Transverse colon (tissue), 4 donors: Measurements from ENCODE around the gene KLRK1. TPM values are rescaled to one million over a fixed set of nuclear protein-coding genes. Genes with fewer than 3 reads are reported as not detected.
"Not testable (repeated sequence)": the region's sequence is repeated elsewhere in the genome, so short reads cannot be mapped to it uniquely, and the experiment has no call there.

Experiments used
- DNase-seq: peaks from one replicate; pipeline ENCODE4 v3.0.0-alpha.2; 2019
- H3K27ac ChIP-seq, 4 donors: fragments of 200-600 bp; sonication (generic); 2 replicates each; pipeline ENCODE4 v1.5.1; 2016 to 2018; ENCODE audit warnings: inconsistent platforms in 4 of 4
- H3K27me3 ChIP-seq: fragments of 200-600 bp; sonication (generic); 2 replicates; pipeline ENCODE4 v1.5.1; 2017; ENCODE audit warnings: inconsistent platforms
- H3K36me3 ChIP-seq, 4 donors: fragments of 200-600 bp; sonication (generic); 2 replicates each; pipeline ENCODE4 v1.5.1; 2017 to 2019; ENCODE audit warnings: inconsistent platforms in 4 of 4
- H3K4me1 ChIP-seq, 4 donors: fragments of 200-600 bp; sonication (generic); 2 replicates each; pipeline ENCODE4 v1.5.1; 2017 to 2020; ENCODE audit warnings: inconsistent platforms in 4 of 4
- H3K4me3 ChIP-seq, 4 donors: fragments of 200-600 bp; sonication (generic); 1 replicate in 1 of 4; 2 replicates in 3 of 4; pipeline versions ENCODE4 v1.5.1 to v1.6.1; 2017 to 2019; ENCODE audit warnings: inconsistent platforms in 4 of 4
- H3K9me3 ChIP-seq, 2 donors: fragments of 200-600 bp; sonication (generic); 2 replicates each; pipeline ENCODE4 v1.5.1; 2017 to 2019; ENCODE audit warnings: inconsistent platforms in 2 of 2
- CTCF ChIP-seq, 5 experiments: fragments of 200-600 bp in 3 of 5; fragments of 450-650 bp in 2 of 5; sonication (generic) in 3 of 5; IDR thresholded peaks; 1 replicate in 2 of 5; 2 replicates in 3 of 5; pipeline ENCODE4 v1.5.1; 2016 to 2017; ENCODE audit warnings: antibody characterized with exemption in 5 of 5, inconsistent platforms in 3 of 5, mild to moderate bottlenecking in 2 of 5, moderate library complexity in 1 of 5
- EP300 ChIP-seq: sonication (generic); formaldehyde crosslinking; IDR thresholded peaks from one replicate; pipeline ENCODE4 v1.6.1; 2017; ENCODE audit warnings: antibody characterized with exemption, low read depth
- POLR2A ChIP-seq: fragments of 450-650 bp; IDR thresholded peaks from one replicate; pipeline ENCODE4 v1.6.1; 2016; ENCODE audit warnings: antibody characterized with exemption, mild to moderate bottlenecking, moderate library complexity
- POLR2AphosphoS5 ChIP-seq, 3 donors: sonication (generic); formaldehyde crosslinking; IDR thresholded peaks; one replicate each; pipeline ENCODE4 v1.6.1; 2016; ENCODE audit warnings: antibody characterized with exemption in 3 of 3
- WGBS, 2 donors: methylation state at CpG; one replicate each; pipeline ENCODE4 v1.1.5; 2018; ENCODE audit warnings: low coverage in 1 of 2; 5-methylcytosine and 5-hydroxymethylcytosine counted together
- in situ Hi-C, 4 donors: fragments of 200-750 bp; cut with MboI; loops; one replicate each; pipeline versions ENCODE4 v1.15.0 to v1.15.1; 2017; ENCODE audit warnings: low sequenced_read_pairs in 3 of 4, low pct_ligation_motif_present in 1 of 4, low pct_unique_long_range_greater_than_20kb in 1 of 4
- intact Hi-C: fragments of 100-400 bp; cut with DNase I; formaldehyde crosslinking; loops from one replicate; pipeline ENCODE4 v1.15.1; 2023; ENCODE audit warnings: low total_unique reads
- total RNA-seq, 4 donors: library from RNA; depleted of rRNA; stranded (reverse); fragments of >200 nt; gene quantifications; one replicate each; pipeline ENCODE4 v1.1.0, GENCODE V29; 2016

Gene KLRK1
- total RNA-seq = 1 to 10 TPM in 3 of 4 donors, not detected in 1; 4.9 to 5.4 (median 5.0) TPM

GRCh38 chr12:10389904-10390303, at the start of gene KLRK1:
Gene KLRK1 (minus strand): TSS chr12:10390041. CDS start chr12:10388810, 1,231 bp downstream.
- in situ Hi-C loops = no loop called here
- WGBS, 2 donors = 71 to 83% methylated on average over 1 of the region's 1 CpG
- intact Hi-C loops = no loop called here
- Histone ChIP-seq H3K4me1 (peaks cover 0 to 17% (median 5%) of the 10 kb centered on the region in 4 donors), H3K27me3 (no peaks in the 10 kb centered on the region), H3K27ac (no peak within 1 kb of the TSS), H3K36me3 (no peaks in the 10 kb centered on the region), H3K9me3 (no peaks in the 10 kb centered on the region), H3K4me3 (no peak within 1 kb of the TSS)
- no peak for DNase-seq
- TF ChIP-seq POLR2AphosphoS5 (IDR thresholded peaks at IDR 0.05) = no peak
- TF ChIP-seq CTCF (IDR thresholded peaks at IDR 0.05) = no peak
- TF ChIP-seq EP300 = no peak
- TF ChIP-seq POLR2A = peak; percentile 11

GRCh38 chr12:10437601-10438000, 47.8 kb upstream of the KLRK1 start:
- H3K27me3 ChIP-seq, H3K36me3 ChIP-seq, in situ Hi-C loops, DNase-seq, H3K4me3 ChIP-seq, H3K9me3 ChIP-seq, H3K27ac ChIP-seq, H3K4me1 ChIP-seq, intact Hi-C loops: not testable (repeated sequence)
- no CpG with 5 or more reads among the region's 2 CpGs for WGBS, 2 donors

GRCh38 chr12:10435816-10436215, 46.0 kb upstream of the KLRK1 start, which contains the start of gene KLRC2:
Gene KLRC2 (minus strand): TSS chr12:10436010. CDS start chr12:10435986, 24 bp downstream.
- H3K27ac ChIP-seq, H3K4me3 ChIP-seq, H3K27me3 ChIP-seq, H3K4me1 ChIP-seq, intact Hi-C loops, H3K36me3 ChIP-seq, H3K9me3 ChIP-seq, in situ Hi-C loops: not testable (repeated sequence)
- 15% methylated on average over 3 of the region's 3 CpGs for WGBS, 2 donors
- DNase-seq = peak; percentile 30

- 79 to 83% methylated on average over 4 of the region's 4 CpGs for WGBS, 2 donors
- DNase-seq, in situ Hi-C loops, H3K27ac ChIP-seq, H3K9me3 ChIP-seq, H3K4me3 ChIP-seq, H3K27me3 ChIP-seq, H3K36me3 ChIP-seq, H3K4me1 ChIP-seq, intact Hi-C loops: not testable (repeated sequence)
Measured at GRCh38 chr12:10430623-10431022, 40.8 kb upstream of the KLRK1 start.

- intact Hi-C loops, H3K4me3 ChIP-seq, H3K4me1 ChIP-seq, DNase-seq, H3K27me3 ChIP-seq, H3K36me3 ChIP-seq, H3K9me3 ChIP-seq, in situ Hi-C loops, H3K27ac ChIP-seq: not testable (repeated sequence)
- WGBS, 2 donors = 82 to 83% methylated on average over 1 to 8 of the region's 8 CpGs
Measured at GRCh38 chr12:10425938-10426337, 36.1 kb upstream of the KLRK1 start.

GRCh38 chr12:10424260-10424899, 34.5 kb upstream of the KLRK1 start:
- H3K4me1 ChIP-seq, in situ Hi-C loops, intact Hi-C loops, H3K36me3 ChIP-seq, DNase-seq, H3K27ac ChIP-seq, H3K27me3 ChIP-seq, H3K4me3 ChIP-seq, H3K9me3 ChIP-seq: not testable (repeated sequence)
- 50% methylated on average over 1 of the region's 1 CpG; no CpG with 5 or more reads in 1 of the 2 donors for WGBS, 2 donors

- H3K4me3 ChIP-seq, H3K4me1 ChIP-seq, H3K9me3 ChIP-seq, intact Hi-C loops, H3K36me3 ChIP-seq, H3K27me3 ChIP-seq, DNase-seq, H3K27ac ChIP-seq, in situ Hi-C loops: not testable (repeated sequence)
- 54% methylated on average over 2 of the region's 3 CpGs; no CpG with 5 or more reads in 1 of the 2 donors for WGBS, 2 donors
Measured at GRCh38 chr12:10422159-10422558, 32.3 kb upstream of the KLRK1 start.

- H3K27me3 ChIP-seq, H3K36me3 ChIP-seq, H3K4me1 ChIP-seq, in situ Hi-C loops, H3K27ac ChIP-seq, DNase-seq, intact Hi-C loops, H3K4me3 ChIP-seq, H3K9me3 ChIP-seq: not testable (repeated sequence)
- WGBS, 2 donors = 7 to 11% methylated on average over 1 of the region's 1 CpG
Measured at GRCh38 chr12:10420334-10420733, 30.5 kb upstream of the KLRK1 start, which contains the start of gene KLRC3. Gene KLRC3 (minus strand): TSS chr12:10420595. CDS start chr12:10420550, 45 bp downstream.
